GM21786 (cell line): ENCODE measurements around the gene SPATS2.

Source experiments
- ATAC-seq: cut with Tn5 transposase; IDR thresholded peaks from one replicate; pipeline ENCODE4 v1.9.1; 2021; ENCODE audit not compliant: unreplicated experiment

SPATS2 gene

DNA sequence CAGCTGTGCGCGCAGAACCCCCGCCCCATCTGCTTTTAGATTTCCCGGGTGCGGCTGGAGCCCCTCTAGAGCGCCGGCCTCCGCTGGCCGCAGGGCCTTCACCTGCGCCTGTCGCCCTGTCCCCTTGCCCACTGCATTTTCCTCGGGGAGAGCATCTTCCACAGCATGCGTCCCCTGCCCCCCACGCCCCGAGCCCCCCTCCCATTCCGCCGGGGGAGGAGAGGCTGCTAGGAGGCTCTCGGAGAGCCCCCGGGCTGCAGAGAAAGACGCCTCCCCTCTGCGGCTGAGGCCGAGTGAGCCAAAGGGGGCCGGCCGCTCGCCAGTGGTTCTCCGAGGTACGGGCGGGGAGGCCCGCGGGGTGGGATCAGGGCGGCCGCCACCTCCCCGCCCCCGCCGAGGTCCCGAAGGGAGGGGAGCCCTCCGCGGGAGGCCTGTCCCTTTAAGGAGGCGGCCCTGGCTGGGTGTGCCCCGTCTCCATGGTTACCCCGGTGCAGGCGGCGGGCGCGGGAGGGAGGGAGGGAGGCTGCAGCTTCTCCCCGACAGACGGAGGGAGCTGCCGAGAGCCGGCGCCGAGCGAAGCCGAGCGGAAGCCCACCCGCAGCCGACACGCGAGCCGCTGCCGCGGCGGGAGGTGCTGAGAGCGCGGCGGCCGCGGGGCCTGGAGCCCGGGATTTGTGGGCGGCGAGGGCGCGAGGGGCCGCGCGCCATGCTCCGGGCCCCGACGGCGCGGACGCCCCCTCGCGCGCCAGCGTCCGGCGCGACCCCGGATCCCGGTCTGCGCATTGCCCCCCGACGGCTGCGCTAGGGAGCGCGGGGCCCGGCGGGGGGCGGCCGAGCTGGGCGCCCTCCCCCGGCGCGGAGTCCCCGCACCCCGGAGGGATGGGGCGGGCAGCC, 171.5 kb downstream of the SPATS2 start, which contains the start of gene KCNH3:
TSS of gene KCNH3 (plus strand) at position 521 of the 894 bp plus-strand sequence. CDS start 387 bp downstream, outside the sequence.
- ATAC-seq = peak; percentile 49

DNA sequence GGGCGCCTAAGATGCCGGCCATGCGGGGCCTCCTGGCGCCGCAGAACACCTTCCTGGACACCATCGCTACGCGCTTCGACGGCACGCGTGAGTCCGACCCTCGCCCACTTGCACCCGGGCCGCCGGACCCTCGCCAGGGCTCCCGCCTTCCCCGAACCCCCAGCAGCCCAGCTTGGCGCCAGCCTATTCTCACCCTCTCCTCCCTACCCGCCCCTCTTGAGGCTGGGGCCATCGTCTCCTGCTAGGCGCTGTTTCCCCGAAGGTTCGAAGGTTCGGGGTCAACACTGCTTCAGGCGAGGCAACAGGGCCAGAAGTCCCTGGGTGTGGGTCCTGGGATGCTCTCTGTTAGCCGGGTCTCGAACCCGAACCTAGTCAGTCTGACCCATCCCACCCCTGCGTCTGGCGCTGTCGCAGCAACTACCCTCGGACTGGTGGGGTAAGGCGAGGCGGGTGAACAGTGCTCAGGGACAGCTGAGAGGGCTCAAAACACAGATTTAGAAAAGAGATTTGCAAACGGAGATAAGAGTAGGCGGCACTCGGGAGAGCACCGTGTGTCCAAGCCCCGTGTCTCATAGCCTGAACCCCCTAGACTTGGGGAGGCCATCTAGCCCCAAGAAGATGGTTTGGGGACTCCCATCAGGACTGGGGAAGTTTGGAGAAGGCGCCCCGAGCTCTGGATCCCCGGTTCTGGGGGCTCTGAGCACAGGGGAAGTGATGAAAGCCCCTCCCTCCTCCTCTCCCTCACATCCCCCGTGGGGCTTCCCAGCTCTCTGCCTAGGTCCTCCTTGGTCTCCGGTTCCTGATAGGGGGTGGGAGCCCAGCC, 172.4 kb downstream of the SPATS2 start:
- no peak for ATAC-seq

DNA sequence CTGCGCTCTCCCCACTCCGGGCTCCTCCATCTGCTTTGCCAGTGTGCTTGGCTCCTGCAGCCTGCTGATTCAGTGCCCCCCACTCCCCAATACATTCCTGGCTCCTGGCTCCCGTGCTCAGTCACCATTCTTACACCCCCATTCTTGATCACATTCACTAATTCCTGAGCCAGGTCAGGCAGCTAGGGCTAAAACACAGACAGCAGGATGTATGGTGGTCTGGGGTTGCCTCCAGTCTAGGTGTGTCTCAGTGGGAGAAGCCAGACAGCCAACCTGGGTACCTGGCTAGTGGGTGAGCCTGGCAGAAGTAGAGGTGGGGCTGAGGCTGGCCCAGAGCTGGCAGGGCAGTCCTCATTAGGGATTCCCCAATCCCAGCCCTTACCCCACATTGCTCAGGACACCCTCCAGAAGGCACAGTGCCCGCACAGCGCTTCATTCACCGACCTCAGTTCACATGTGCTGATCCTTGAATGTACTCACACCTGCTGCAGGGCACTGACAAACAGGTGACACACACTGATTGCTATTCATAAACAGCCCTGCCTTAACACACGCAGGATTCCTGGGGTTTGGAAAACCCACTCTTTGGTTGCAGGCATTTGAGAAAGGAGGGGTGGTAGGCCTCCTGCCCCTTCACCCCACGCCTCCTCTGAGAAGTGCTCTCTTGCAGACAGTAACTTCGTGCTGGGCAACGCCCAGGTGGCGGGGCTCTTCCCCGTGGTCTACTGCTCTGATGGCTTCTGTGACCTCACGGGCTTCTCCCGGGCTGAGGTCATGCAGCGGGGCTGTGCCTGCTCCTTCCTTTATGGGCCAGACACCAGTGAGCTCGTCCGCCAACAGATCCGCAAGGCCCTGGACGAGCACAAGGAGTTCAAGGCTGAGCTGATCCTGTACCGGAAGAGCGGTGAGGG, 173.2 kb downstream of the SPATS2 start:
- no peak for ATAC-seq

DNA sequence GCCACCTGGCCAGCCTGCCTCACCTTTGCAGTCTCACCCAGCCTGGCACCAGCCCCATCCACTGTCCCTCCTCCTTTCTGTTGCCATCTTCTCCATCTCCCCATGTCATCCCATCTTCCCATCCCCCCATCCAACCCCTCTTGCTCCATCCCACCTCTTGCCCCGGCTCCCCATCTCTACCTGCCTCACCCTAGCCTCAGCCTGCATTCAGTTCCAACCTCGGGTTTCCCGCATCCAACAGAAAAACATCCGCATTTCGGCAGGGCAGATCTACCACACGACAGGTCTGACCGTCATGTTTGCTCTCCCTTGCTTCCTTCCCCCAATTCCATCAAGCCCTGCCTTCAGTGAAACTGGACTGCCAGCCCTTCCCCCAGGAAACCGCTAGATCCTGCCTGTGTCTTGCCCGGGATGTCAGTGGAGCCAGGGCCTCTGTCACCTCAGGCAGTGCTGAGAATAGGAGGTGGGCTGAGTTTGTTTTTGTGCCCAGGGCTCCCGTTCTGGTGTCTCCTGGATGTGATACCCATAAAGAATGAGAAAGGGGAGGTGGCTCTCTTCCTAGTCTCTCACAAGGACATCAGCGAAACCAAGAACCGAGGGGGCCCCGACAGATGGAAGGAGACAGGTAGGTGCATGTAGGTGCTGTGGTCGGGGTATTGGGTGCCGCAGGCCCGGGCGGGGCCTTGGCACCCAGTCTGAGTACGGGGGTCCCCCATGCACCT, 174.0 kb downstream of the SPATS2 start:
- ATAC-seq = no peak

DNA sequence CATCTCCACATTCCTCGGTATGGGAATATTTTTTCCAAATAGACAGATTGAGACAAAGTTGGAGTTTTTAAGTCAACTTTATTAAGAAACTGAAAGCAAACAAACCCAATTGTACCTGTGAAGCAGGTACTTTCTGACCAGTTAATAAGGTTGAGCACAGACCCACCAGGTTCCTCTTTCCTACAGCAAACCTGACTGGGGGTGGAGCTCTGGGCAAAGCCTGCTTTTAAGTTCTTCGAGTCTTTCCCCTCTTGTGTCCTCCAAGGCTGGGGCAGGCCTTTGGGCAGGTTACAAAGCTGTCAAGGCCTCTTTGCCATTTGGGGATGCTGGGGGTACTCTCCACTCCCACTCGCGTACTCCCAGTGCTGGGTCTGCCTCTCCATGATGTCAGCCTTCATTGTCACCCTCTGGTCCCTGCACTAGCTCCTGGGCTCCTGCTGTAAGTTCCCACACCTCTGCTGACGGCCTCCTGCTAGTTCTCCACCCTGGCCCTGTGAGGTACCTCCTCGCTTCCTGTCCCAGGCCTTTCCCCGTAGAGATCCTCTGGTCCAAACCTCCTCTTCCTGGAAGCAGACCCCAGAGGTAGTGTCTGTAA, 174.7 kb downstream of the SPATS2 start:
- ATAC-seq = no peak

DNA sequence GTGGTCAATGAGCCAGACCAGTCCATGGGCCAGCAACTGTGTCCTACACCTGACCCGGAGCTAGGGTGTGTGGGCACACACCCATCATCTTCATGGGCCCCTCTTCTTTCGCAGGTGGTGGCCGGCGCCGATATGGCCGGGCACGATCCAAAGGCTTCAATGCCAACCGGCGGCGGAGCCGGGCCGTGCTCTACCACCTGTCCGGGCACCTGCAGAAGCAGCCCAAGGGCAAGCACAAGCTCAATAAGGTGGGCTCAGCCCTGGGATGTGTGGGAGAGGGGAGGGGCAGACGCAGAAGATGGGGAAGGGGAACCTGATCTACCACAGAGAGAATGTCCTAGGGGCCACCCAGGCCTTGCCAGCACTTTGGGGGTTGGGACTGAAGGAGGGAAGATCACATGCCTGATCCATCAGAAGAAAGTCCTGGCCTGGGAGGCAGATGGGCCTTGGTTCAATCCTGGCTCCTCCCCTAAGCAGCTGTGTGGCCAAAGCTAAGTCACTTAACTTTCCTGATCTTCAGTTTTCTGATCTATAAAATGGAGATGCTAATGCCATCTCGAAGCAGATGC, 175.4 kb downstream of the SPATS2 start:
- no peak for ATAC-seq

DNA sequence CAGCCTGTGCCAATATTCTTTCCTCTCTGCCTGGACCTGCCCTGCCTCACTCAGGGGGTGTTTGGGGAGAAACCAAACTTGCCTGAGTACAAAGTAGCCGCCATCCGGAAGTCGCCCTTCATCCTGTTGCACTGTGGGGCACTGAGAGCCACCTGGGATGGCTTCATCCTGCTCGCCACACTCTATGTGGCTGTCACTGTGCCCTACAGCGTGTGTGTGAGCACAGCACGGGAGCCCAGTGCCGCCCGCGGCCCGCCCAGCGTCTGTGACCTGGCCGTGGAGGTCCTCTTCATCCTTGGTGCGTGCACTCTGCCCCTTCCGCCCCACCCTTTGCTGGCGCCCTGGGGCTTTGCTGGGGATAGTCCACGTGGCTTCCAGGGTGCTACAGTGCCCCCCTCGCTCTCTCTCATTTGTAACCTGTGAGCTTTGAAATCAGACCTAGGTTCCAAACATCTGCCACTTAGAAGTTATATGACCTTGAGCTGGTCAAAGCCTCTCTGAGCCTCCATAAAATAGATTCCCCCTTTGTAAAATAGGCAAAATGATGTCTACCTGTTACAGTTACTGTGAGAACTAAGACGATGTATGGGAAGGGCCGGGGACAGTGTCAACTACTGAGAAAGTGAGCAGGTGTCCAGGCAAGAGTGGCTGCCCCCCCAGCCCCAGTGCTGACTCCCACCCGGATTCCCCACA, 176.1 kb downstream of the SPATS2 start:
- ATAC-seq = no peak

DNA sequence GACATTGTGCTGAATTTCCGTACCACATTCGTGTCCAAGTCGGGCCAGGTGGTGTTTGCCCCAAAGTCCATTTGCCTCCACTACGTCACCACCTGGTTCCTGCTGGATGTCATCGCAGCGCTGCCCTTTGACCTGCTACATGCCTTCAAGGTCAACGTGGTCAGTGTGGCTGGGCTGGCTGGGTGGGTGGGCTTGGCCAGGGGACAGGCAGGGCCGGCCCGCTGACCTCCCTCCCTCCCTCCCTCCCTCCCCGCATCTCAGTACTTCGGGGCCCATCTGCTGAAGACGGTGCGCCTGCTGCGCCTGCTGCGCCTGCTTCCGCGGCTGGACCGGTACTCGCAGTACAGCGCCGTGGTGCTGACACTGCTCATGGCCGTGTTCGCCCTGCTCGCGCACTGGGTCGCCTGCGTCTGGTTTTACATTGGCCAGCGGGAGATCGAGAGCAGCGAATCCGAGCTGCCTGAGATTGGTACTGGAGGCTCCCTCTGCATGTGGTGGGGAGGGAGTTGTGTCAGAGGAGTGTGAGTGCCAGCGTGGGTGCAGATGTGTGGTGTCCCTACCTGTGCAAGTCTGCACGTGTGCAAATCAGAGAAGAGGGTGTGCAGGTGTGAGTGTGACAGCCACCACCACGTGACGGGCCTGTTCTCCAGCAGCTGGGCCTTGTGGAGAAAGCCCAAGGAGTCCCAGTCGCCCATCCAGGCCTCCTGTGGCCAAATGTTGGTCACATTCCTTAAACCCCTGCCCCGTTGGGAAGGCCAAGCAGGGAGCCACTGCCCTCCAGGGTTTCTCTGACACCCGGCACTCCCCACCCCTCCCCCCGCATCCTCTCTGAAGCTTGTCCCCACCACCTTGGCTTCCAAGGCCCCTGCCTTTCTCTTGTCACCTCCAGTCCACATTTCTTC, 176.9 kb downstream of the SPATS2 start:
- no peak for ATAC-seq

DNA sequence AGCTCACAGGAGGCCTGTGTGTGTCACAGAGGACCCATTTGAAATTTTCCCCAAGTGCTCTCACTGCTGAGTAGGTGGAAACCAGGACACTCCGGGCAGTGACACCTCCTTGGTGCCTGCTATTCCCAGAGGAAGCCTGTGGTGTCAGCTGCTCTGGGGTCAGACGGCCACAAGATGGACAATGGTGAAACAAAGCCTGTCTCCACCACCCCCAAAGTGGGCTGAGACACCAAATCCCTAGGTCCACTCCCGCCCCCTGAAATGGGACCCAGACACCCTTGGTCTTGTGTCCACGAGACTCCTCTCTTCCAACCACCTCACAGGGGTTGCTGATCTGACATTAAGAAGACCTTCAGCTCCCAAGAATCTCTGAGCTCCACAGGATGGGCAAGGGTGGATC, 178.6 kb downstream of the SPATS2 start:
- ATAC-seq = no peak

DNA sequence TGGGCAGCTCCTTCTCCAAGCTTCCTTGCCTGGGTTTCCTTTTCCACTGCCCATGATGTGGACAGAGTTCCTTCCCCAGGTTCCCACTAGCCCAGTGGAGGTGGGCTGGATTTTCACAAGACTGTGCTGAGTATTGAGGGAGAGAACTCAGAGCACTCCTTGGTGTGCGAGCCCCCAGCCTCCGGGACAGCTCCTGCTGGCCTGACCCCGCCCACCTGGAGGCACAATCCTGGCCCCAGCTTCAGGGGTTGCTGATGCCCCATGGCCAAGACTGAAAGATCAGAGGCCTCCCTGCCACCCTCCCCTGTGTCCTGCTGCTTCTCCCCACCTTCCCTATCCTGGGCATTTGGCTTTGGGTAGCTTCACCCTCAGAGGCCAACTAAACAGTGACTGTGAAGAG, 179.2 kb downstream of the SPATS2 start:
- ATAC-seq = no peak

DNA sequence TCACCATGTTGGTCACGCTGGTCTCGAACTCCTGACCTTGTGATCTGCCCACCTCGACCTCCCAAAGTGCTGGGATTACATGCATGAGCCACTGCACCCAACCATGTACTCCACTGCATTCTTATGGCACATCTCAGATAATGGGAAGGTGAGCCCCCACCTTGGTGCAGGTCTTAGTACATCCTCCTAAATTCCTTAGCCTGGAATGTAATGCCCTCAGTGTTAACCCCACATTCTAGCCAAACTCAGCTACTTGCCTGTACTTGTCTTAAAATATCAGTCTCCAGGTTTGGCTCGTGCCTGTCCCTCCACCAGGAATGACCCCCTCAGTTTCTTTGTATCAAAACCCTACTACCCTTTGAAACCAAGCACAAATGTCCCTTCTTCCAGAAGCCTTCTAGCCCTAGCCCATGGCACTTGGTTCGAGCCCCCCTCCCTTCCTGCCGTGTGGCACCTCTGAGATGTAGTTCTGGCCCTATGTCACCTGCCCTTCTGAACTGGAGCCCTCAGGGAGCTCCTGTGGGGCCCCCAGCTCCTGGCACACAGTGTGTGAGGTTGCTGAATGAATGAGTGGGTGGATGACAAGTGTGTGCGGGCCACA, 179.9 kb downstream of the SPATS2 start:
- ATAC-seq = no peak

DNA sequence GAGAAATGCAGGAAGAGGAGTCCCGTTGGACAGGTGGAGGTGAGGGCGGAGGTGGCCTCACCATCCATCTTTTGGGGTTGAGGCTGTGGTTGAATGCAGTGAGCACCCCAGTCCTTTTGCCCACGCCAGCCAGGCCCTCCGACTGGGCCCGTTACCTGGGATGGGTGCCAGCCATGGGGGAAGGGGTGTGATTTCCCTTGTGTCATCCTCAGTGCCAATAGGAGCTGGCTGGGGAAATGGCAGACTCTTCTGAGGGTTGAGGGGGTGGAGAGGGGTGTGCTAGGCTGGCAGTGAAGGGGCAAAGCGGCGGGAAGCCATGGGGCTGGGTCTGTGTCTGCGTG, 181.2 kb downstream of the SPATS2 start:
- ATAC-seq = no peak

DNA sequence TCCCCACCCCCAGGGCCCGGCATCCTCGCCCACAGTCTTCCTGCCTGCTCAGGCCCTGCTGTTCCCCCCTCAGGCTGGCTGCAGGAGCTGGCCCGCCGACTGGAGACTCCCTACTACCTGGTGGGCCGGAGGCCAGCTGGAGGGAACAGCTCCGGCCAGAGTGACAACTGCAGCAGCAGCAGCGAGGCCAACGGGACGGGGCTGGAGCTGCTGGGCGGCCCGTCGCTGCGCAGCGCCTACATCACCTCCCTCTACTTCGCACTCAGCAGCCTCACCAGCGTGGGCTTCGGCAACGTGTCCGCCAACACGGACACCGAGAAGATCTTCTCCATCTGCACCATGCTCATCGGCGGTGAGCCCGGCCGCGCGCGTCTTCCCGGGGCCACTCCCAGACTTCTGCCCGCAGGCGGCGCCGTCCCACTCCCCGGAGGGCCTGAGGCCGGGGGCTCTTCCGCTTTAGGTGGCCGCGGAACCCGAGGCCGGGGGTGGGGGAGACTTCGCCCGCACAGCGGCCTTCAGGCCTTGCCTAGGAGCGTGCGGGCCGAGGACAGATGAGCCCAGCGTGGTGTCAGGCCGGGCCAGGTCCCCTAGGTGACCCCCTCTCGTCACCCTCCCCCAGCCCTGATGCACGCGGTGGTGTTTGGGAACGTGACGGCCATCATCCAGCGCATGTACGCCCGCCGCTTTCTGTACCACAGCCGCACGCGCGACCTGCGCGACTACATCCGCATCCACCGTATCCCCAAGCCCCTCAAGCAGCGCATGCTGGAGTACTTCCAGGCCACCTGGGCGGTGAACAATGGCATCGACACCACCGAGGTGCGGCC, 181.8 kb downstream of the SPATS2 start:
- ATAC-seq = no peak

DNA sequence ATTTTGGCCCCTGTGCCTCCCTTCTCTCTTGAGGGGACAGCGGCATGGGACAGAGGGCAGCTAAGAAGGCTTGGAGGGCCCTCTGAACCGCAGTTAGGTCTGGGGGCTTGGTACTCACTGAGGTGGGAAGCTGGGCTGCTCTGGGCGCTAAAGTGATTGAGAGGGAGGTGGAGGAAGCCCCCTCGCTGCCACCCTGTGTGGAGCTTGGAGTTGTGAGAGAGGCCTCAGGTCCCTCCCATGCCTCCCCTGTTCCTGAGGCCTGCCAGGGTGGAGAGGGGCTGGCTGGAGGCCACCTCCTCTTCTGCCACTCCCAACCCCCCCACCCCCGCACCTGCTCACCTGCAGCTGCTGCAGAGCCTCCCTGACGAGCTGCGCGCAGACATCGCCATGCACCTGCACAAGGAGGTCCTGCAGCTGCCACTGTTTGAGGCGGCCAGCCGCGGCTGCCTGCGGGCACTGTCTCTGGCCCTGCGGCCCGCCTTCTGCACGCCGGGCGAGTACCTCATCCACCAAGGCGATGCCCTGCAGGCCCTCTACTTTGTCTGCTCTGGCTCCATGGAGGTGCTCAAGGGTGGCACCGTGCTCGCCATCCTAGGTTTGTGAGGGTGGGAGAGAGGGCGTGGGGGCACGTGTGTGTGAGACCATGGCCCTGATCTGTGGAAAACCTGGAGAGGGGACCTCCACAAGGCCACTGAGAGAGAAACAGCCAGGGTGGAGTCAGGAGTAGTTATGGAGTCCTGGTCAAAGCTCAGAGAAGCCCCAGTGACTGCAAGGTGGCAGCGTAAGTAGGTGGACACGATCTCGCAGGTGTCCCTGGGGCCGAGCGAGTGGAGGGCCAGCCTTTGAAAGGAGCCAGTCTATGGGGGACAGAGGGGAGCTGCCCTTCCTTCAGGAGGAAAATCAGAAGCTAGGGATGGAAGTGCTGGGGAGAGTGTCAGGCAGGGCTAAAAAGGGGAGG, 182.8 kb downstream of the SPATS2 start:
- no peak for ATAC-seq

DNA sequence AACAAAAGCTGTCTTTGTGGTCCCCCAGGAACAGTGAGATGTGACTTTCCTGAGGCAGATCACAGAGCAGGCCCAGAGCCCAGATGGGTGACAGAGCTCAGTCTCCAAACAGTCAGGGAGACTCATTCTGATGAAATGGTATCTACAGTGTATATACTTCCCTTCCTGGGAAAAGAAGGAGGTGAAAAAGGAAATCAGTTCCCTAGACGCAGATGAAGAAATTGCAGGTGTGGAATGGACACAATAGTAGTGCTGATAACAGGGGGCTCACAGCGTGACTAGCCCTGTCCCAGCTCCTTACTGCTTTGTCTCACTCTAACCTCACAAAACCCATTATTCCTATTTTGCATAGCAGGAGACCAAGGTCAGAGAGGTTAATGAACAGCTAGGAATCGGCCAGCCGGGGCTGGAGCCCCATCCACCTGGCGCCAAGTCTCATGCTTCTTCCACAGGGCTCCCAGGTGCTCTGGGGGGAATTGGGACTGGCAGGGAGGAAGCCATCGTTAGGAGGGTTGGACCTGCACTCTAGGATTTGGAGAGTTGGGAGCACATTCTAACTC, 183.5 kb downstream of the SPATS2 start:
- no peak for ATAC-seq
